ENCODE data around the gene TSPAN10. TPM values are rescaled to one million over a fixed set of nuclear protein-coding genes. Genes with fewer than 3 reads are reported as not detected.

TSPAN10 gene
- total and polyA plus RNA-seq, 9 of the 15 experiments (the other 6 are each of a cell fraction or from before 2014, with no cell fraction given): 0.05 to 0.31 (median 0.13) TPM; not detected in 1

- TF ChIP-seq NR3C1 (CRISPR knock-in tag; IDR thresholded peaks at IDR 0.05): no peak
- TF ChIP-seq ZNF253 (CRISPR knock-in tag; conservative IDR thresholded peaks at IDR 0.05): no peak
- TF ChIP-seq BMI1 (IDR thresholded peaks at IDR 0.05; ENCODE audit: low read length): no peak
- TF ChIP-seq, protein P1, sequence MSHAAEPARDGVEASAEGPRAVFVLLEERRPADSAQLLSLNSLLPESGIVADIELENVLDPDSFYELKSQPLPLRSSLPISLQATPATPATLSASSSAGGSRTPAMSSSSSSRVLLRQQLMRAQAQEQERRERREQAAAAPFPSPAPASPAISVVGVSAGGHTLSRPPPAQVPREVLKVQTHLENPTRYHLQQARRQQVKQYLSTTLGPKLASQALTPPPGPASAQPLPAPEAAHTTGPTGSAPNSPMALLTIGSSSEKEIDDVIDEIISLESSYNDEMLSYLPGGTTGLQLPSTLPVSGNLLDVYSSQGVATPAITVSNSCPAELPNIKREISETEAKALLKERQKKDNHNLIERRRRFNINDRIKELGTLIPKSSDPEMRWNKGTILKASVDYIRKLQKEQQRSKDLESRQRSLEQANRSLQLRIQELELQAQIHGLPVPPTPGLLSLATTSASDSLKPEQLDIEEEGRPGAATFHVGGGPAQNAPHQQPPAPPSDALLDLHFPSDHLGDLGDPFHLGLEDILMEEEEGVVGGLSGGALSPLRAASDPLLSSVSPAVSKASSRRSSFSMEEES (CRISPR knock-in tag; IDR thresholded peaks at IDR 0.05): no peak
- TF ChIP-seq MAZ (CRISPR knock-in tag; conservative IDR thresholded peaks at IDR 0.05 in 1 of 2, IDR thresholded peaks at IDR 0.05 in 1 of 2): peak in 1 of 2 experiments; percentile 63; a peak in 2 of 4 replicates
- TF ChIP-seq HDGF (IDR thresholded peaks at IDR 0.05): no peak
- no peak for TF ChIP-seq ZBED1 (IDR thresholded peaks at IDR 0.05)
- no peak for TF ChIP-seq SNIP1 (IDR thresholded peaks at IDR 0.05; ENCODE audit: low read depth)
- peak; percentile 98 for TF ChIP-seq L3MBTL2 (IDR thresholded peaks at IDR 0.05)
- TF ChIP-seq MAFG (tag; conservative IDR thresholded peaks at IDR 0.05): no peak
- TF ChIP-seq FOXJ2 (tag; IDR thresholded peaks at IDR 0.05): no peak
- TF ChIP-seq, protein P2, sequence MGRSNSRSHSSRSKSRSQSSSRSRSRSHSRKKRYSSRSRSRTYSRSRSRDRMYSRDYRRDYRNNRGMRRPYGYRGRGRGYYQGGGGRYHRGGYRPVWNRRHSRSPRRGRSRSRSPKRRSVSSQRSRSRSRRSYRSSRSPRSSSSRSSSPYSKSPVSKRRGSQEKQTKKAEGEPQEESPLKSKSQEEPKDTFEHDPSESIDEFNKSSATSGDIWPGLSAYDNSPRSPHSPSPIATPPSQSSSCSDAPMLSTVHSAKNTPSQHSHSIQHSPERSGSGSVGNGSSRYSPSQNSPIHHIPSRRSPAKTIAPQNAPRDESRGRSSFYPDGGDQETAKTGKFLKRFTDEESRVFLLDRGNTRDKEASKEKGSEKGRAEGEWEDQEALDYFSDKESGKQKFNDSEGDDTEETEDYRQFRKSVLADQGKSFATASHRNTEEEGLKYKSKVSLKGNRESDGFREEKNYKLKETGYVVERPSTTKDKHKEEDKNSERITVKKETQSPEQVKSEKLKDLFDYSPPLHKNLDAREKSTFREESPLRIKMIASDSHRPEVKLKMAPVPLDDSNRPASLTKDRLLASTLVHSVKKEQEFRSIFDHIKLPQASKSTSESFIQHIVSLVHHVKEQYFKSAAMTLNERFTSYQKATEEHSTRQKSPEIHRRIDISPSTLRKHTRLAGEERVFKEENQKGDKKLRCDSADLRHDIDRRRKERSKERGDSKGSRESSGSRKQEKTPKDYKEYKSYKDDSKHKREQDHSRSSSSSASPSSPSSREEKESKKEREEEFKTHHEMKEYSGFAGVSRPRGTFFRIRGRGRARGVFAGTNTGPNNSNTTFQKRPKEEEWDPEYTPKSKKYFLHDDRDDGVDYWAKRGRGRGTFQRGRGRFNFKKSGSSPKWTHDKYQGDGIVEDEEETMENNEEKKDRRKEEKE (IDR thresholded peaks at IDR 0.05; ENCODE audit: borderline replicate concordance in 1 of 2, control insufficient read depth in 1 of 2, low read depth in 2 of 2, low read length in 1 of 2): no peak
- no peak for TF ChIP-seq NR2C1 (IDR thresholded peaks at IDR 0.05)
- peak; percentile 90 for TF ChIP-seq NR2C1 (tag; IDR thresholded peaks at IDR 0.05)
- no peak for TF ChIP-seq ZBTB7A (IDR thresholded peaks at IDR 0.05; ENCODE audit: borderline replicate concordance, control insufficient read depth, low read depth, low read length)
- no peak for TF ChIP-seq TRIM28 (IDR thresholded peaks at IDR 0.05)
- TF ChIP-seq NFIX (CRISPR knock-in tag; IDR thresholded peaks at IDR 0.05; ENCODE audit: low read depth): no peak
- no peak for TF ChIP-seq PCBP2 (IDR thresholded peaks at IDR 0.05; ENCODE audit: low read depth, low read length, poor library complexity, severe bottlenecking)
- no peak for TF ChIP-seq MTF1 (CRISPR knock-in tag; IDR thresholded peaks at IDR 0.05; ENCODE audit: borderline replicate concordance)
- no peak for TF ChIP-seq DACH1 (IDR thresholded peaks at IDR 0.05; ENCODE audit: partially characterized antibody)
- TF ChIP-seq SMARCB1 (IDR thresholded peaks at IDR 0.05; ENCODE audit: insufficient read length, low read depth): no peak
- no peak for TF ChIP-seq ZNF408 (CRISPR knock-in tag; IDR thresholded peaks at IDR 0.05; ENCODE audit: low read depth)
- TF ChIP-seq MXI1 (IDR thresholded peaks at IDR 0.05; ENCODE audit: low read depth, low read length): no peak
- TF ChIP-seq ID3 (CRISPR knock-in tag; IDR thresholded peaks at IDR 0.05): no peak
- peak; percentile 95 for TF ChIP-seq ID3 (tag; IDR thresholded peaks at IDR 0.05)
Measured at GRCh38 chr17:81665205-81666091, 28.5 kb downstream of the TSPAN10 start (continued).
